GM18508 (cell line): ENCODE measurements around the gene SLC7A4.

Experiments used
- ATAC-seq: cut with Tn5 transposase; IDR thresholded peaks from one replicate; pipeline ENCODE4 v1.9.1; 2021; ENCODE audit warnings: moderate number of reproducible peaks; ENCODE audit not compliant: insufficient read depth, unreplicated experiment

The SLC7A4 gene

GRCh38 chr22:21000987-21001600, 31.3 kb downstream of the SLC7A4 start:
- peak; percentile 9 for ATAC-seq

GRCh38 chr22:21000207-21000986, 32.0 kb downstream of the SLC7A4 start:
- no peak for ATAC-seq

GRCh38 chr22:20999350-21000206, 32.8 kb downstream of the SLC7A4 start:
- ATAC-seq: no peak

- no peak for ATAC-seq
Measured at GRCh38 chr22:20998411-20999336, 33.7 kb downstream of the SLC7A4 start.

- no peak for ATAC-seq
Measured at GRCh38 chr22:20997536-20998257, 34.7 kb downstream of the SLC7A4 start.

- ATAC-seq: no peak
Measured at GRCh38 chr22:20996598-20997535, 35.5 kb downstream of the SLC7A4 start.

- ATAC-seq: no peak
Measured at GRCh38 chr22:20996031-20996410, 36.3 kb downstream of the SLC7A4 start.

GRCh38 chr22:20995329-20996030, 36.9 kb downstream of the SLC7A4 start:
- no peak for ATAC-seq

GRCh38 chr22:20994902-20995241, 37.5 kb downstream of the SLC7A4 start:
- no peak for ATAC-seq

GRCh38 chr22:20994128-20994901, 38.0 kb downstream of the SLC7A4 start:
- ATAC-seq: no peak

- ATAC-seq: no peak
Measured at GRCh38 chr22:20993304-20994127, 38.8 kb downstream of the SLC7A4 start.

- no peak for ATAC-seq
Measured at GRCh38 chr22:20992456-20993303, 39.7 kb downstream of the SLC7A4 start.

- no peak for ATAC-seq
Measured at GRCh38 chr22:20992056-20992442, 40.3 kb downstream of the SLC7A4 start.

- no peak for ATAC-seq
Measured at GRCh38 chr22:20991252-20992055, 40.9 kb downstream of the SLC7A4 start.
